ENCODE results near the gene PIGU. TPM values are rescaled to one million over a fixed set of nuclear protein-coding genes. Genes with fewer than 3 reads are reported as not detected.

PIGU gene
- total and polyA plus RNA-seq, 5 donors from 2014 or later: 9.7 to 44.6 (median 35.5) TPM

DNA sequence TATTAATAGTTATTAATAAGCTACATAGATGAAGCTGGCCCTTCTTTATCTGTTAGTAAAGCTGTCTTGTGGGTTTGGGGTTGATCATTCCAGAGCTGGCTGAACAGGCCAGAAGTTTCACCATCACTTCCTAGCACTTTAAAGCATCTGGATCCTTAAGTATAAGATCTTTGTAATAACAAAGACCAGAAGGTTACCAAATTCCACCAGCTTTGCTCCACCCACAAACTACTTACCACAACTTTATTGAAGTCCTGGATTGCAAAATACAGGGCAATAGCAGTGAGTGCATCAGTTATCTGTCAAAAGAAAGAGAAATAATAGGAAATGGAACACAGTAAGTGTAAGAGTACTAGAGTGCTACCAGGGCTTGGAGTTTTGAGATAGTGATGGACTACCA, 33.0 kb downstream of the PIGU start:
- Mint-ChIP-seq H3K4me1 (peaks cover 0 to 8% (median 2%) of the 10 kb centered on the region in 4 donors), H3K27ac (no peak overlapping the region), H3K36me3 (peaks cover 26% of the 10 kb centered on the region), H3K9me3 (no peaks in the 10 kb centered on the region), H3K4me3 (no peak overlapping the region), H3K27me3 (no peaks in the 10 kb centered on the region)
- Histone ChIP-seq H3K9me3 (ENCODE audit: control insufficient read depth in 2 of 2, low read length in 2 of 2) (no peaks in the 10 kb centered on the region), H3K4me3 (ENCODE audit: low read depth, low read length) (no peak overlapping the region), H3K36me3 (ENCODE audit: control insufficient read depth, insufficient read depth, low read length) (peaks cover 6% of the 10 kb centered on the region), H3K27me3 (ENCODE audit: control insufficient read depth, insufficient read depth, low read length) (no peaks in the 10 kb centered on the region), H3K4me1 (ENCODE audit: control insufficient read depth, insufficient read depth, low read length, poor library complexity, severe bottlenecking) (no peaks in the 10 kb centered on the region), H3K27ac (ENCODE audit: insufficient read depth, low read length, poor library complexity, severe bottlenecking) (no peak overlapping the region)
- no peak for ATAC-seq (ENCODE audit: low read depth in 2 of 2)
- DNase-seq: no peak

DNA sequence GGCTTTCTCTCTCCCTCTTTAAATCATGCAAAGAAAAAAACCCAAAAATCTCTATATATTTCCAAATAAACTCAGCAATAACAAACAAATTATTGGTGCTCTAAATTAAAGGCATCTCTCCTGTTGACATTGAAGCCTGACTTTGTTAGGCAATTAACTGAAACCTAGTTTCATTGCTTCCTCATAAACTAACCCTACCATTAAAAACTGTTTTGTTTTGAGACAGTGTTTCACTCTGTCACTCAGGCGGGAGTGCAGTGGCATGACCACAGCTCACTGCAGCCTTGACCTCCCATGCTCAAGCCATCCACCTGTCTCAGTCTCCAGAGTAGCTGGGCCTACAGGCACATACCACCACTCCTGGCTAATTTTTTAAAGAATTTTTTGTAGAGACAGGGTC, 34.9 kb downstream of the PIGU start:
- Mint-ChIP-seq H3K4me3 (no peak overlapping the region), H3K27me3 (no peaks in the 10 kb centered on the region), H3K4me1 (peaks cover 0 to 14% (median 1%) of the 10 kb centered on the region in 4 donors), H3K27ac (no peak overlapping the region), H3K36me3 (peaks cover 31% of the 10 kb centered on the region), H3K9me3 (no peaks in the 10 kb centered on the region)
- Histone ChIP-seq H3K4me3 (ENCODE audit: low read depth, low read length) (no peak overlapping the region), H3K36me3 (ENCODE audit: control insufficient read depth, insufficient read depth, low read length) (peaks cover 20% of the 10 kb centered on the region), H3K4me1 (ENCODE audit: control insufficient read depth, insufficient read depth, low read length, poor library complexity, severe bottlenecking) (no peaks in the 10 kb centered on the region), H3K27ac (ENCODE audit: insufficient read depth, low read length, poor library complexity, severe bottlenecking) (no peak overlapping the region), H3K27me3 (ENCODE audit: control insufficient read depth, insufficient read depth, low read length) (no peaks in the 10 kb centered on the region), H3K9me3 (ENCODE audit: control insufficient read depth in 2 of 2, low read length in 2 of 2) (no peaks in the 10 kb centered on the region)
- DNase-seq: no peak
- ATAC-seq (ENCODE audit: low read depth in 2 of 2): no peak

DNA sequence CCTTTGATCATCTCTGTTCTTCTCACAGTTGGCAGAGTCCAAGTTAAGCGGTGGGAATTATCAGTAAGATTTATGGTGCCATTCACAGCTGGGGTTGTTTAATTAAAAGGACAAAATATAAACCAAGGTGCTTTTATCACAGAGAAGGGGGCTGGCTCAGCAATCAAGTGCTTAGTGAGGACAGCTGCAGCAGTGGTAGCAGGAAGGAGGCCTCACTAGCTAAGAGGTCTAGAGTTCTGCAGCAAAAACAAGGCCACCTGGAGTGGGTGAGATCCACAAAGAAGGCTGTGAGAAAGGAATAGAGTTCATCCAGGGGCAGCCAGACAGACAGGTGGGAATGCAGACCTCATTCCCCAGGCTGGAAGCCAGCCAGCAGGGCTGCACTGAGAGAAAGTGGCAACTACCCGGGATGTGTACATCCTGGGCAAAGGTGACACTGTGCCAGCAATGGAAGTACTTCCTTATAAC, 37.1 kb downstream of the PIGU start:
- Mint-ChIP-seq H3K4me1 (peaks cover 0 to 14% (median 1%) of the 10 kb centered on the region in 4 donors), H3K27me3 (no peaks in the 10 kb centered on the region), H3K36me3 (peaks cover 41% of the 10 kb centered on the region), H3K4me3 (no peak overlapping the region), H3K9me3 (no peaks in the 10 kb centered on the region), H3K27ac (peak overlapping the region in 2 of 3 donors; percentile 17 to 37)
- peaks cover 31% of the 10 kb centered on the region for H3K36me3 ChIP-seq (ENCODE audit: control insufficient read depth, insufficient read depth, low read length)
- no peaks in the 10 kb centered on the region for H3K27me3 ChIP-seq (ENCODE audit: control insufficient read depth, insufficient read depth, low read length)
- H3K4me1 ChIP-seq (ENCODE audit: control insufficient read depth, insufficient read depth, low read length, poor library complexity, severe bottlenecking): no peaks in the 10 kb centered on the region
- no peak overlapping the region for H3K27ac ChIP-seq (ENCODE audit: insufficient read depth, low read length, poor library complexity, severe bottlenecking)
- H3K9me3 ChIP-seq (ENCODE audit: control insufficient read depth in 2 of 2, low read length in 2 of 2): no peaks in the 10 kb centered on the region
- H3K4me3 ChIP-seq (ENCODE audit: low read depth, low read length): no peak overlapping the region
- no peak for ATAC-seq (ENCODE audit: low read depth in 2 of 2)
- no peak for DNase-seq

- Mint-ChIP-seq H3K36me3 (peaks cover 39% of the 10 kb centered on the region), H3K4me1 (peaks cover 0 to 14% (median 1%) of the 10 kb centered on the region in 4 donors), H3K9me3 (no peaks in the 10 kb centered on the region), H3K4me3 (no peak overlapping the region), H3K27me3 (no peaks in the 10 kb centered on the region), H3K27ac (no peak overlapping the region)
- Histone ChIP-seq H3K27me3 (ENCODE audit: control insufficient read depth, insufficient read depth, low read length) (no peaks in the 10 kb centered on the region), H3K4me3 (ENCODE audit: low read depth, low read length) (no peak overlapping the region), H3K9me3 (ENCODE audit: control insufficient read depth in 2 of 2, low read length in 2 of 2) (no peaks in the 10 kb centered on the region), H3K27ac (ENCODE audit: insufficient read depth, low read length, poor library complexity, severe bottlenecking) (no peak overlapping the region), H3K4me1 (ENCODE audit: control insufficient read depth, insufficient read depth, low read length, poor library complexity, severe bottlenecking) (no peaks in the 10 kb centered on the region), H3K36me3 (ENCODE audit: control insufficient read depth, insufficient read depth, low read length) (peaks cover 44% of the 10 kb centered on the region)
- DNase-seq (no peak), ATAC-seq (ENCODE audit: low read depth in 2 of 2) (no peak)
These were observed 38.4 kb downstream of the PIGU start for GRCh38 chr20:34638532-34638931.

GRCh38 chr20:34638039-34638292, 38.9 kb downstream of the PIGU start:
- no peaks in the 10 kb centered on the region for H3K9me3 ChIP-seq (ENCODE audit: control insufficient read depth in 2 of 2, low read length in 2 of 2)
- ATAC-seq (ENCODE audit: low read depth in 2 of 2): no peak
- peaks cover 48% of the 10 kb centered on the region for H3K36me3 ChIP-seq (ENCODE audit: control insufficient read depth, insufficient read depth, low read length)
- no peak overlapping the region for H3K4me3 ChIP-seq (ENCODE audit: low read depth, low read length)
- H3K27me3 ChIP-seq (ENCODE audit: control insufficient read depth, insufficient read depth, low read length): no peaks in the 10 kb centered on the region
- no peak overlapping the region for H3K27ac ChIP-seq (ENCODE audit: insufficient read depth, low read length, poor library complexity, severe bottlenecking)
- no peak for DNase-seq
- Mint-ChIP-seq H3K27ac (peak overlapping the region in 1 of 3 donors; percentile 4), H3K27me3 (no peaks in the 10 kb centered on the region), H3K9me3 (no peaks in the 10 kb centered on the region), H3K36me3 (peaks cover 38% of the 10 kb centered on the region), H3K4me3 (no peak overlapping the region), H3K4me1 (peaks cover 0 to 14% (median 1%) of the 10 kb centered on the region in 4 donors)
- no peaks in the 10 kb centered on the region for H3K4me1 ChIP-seq (ENCODE audit: control insufficient read depth, insufficient read depth, low read length, poor library complexity, severe bottlenecking)

DNA sequence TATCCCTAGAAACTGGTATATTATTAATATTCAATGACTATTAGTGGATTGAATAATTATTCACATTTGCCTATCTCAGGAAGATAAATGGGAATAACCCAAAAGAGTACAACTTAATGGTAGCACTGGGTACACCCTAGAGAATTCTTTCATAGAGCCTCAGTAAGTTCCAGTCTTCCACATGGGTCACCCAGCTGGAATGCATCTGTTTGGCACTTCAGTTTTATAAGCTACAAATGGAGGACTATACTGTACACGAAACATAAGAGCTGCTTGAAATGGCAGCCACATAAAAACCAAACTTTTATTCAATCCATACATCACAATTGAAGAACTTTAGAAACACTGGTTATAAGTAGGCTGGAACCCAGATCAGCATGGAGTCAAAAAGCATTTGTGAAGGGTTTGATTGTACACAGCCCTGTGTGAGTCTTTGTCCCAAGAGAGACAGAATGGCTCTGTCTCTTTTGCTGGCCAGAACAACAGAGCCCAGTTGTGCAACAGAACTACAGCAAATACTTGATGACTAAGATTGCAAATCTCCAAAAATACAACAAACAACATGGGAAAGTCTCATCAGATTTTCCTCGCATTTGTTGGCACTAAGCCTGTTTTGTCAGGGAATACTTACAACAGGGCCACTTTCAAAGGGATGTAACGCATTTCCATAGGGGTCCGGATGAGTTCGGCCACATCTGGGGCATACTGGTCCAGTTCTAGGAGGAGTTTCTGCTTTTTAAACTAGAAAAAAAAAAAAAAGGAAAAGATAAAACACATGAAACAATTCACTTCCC, 39.5 kb downstream of the PIGU start:
- Mint-ChIP-seq H3K4me3 (no peak overlapping the region), H3K9me3 (no peaks in the 10 kb centered on the region), H3K27ac (no peak overlapping the region), H3K27me3 (no peaks in the 10 kb centered on the region), H3K4me1 (peaks cover 0 to 14% (median 1%) of the 10 kb centered on the region in 4 donors), H3K36me3 (peaks cover 41% of the 10 kb centered on the region)
- Histone ChIP-seq H3K4me1 (ENCODE audit: control insufficient read depth, insufficient read depth, low read length, poor library complexity, severe bottlenecking) (no peaks in the 10 kb centered on the region), H3K4me3 (ENCODE audit: low read depth, low read length) (no peak overlapping the region), H3K27me3 (ENCODE audit: control insufficient read depth, insufficient read depth, low read length) (no peaks in the 10 kb centered on the region), H3K36me3 (ENCODE audit: control insufficient read depth, insufficient read depth, low read length) (peaks cover 48% of the 10 kb centered on the region), H3K9me3 (ENCODE audit: control insufficient read depth in 2 of 2, low read length in 2 of 2) (no peaks in the 10 kb centered on the region), H3K27ac (ENCODE audit: insufficient read depth, low read length, poor library complexity, severe bottlenecking) (no peak overlapping the region)
- ATAC-seq (ENCODE audit: low read depth in 2 of 2) (no peak), DNase-seq (no peak)

GRCh38 chr20:34636648-34637047, 40.2 kb downstream of the PIGU start:
- Histone ChIP-seq H3K27me3 (ENCODE audit: control insufficient read depth, insufficient read depth, low read length) (no peaks in the 10 kb centered on the region), H3K4me1 (ENCODE audit: control insufficient read depth, insufficient read depth, low read length, poor library complexity, severe bottlenecking) (no peaks in the 10 kb centered on the region), H3K4me3 (ENCODE audit: low read depth, low read length) (no peak overlapping the region), H3K9me3 (ENCODE audit: control insufficient read depth in 2 of 2, low read length in 2 of 2) (no peaks in the 10 kb centered on the region), H3K27ac (ENCODE audit: insufficient read depth, low read length, poor library complexity, severe bottlenecking) (no peak overlapping the region), H3K36me3 (ENCODE audit: control insufficient read depth, insufficient read depth, low read length) (peaks cover 45% of the 10 kb centered on the region)
- Mint-ChIP-seq H3K36me3 (peaks cover 42% of the 10 kb centered on the region), H3K27ac (no peak overlapping the region), H3K4me1 (peaks cover 0 to 14% (median 1%) of the 10 kb centered on the region in 4 donors), H3K27me3 (no peaks in the 10 kb centered on the region), H3K4me3 (no peak overlapping the region), H3K9me3 (no peaks in the 10 kb centered on the region)
- no peak for ATAC-seq (ENCODE audit: low read depth in 2 of 2)
- no peak for DNase-seq

GRCh38 chr20:34634392-34634791, 42.5 kb downstream of the PIGU start:
- Histone ChIP-seq H3K4me3 (ENCODE audit: low read depth, low read length) (no peak overlapping the region), H3K9me3 (ENCODE audit: control insufficient read depth in 2 of 2, low read length in 2 of 2) (no peaks in the 10 kb centered on the region), H3K36me3 (ENCODE audit: control insufficient read depth, insufficient read depth, low read length) (peaks cover 52% of the 10 kb centered on the region), H3K27me3 (ENCODE audit: control insufficient read depth, insufficient read depth, low read length) (no peaks in the 10 kb centered on the region), H3K27ac (ENCODE audit: insufficient read depth, low read length, poor library complexity, severe bottlenecking) (no peak overlapping the region), H3K4me1 (ENCODE audit: control insufficient read depth, insufficient read depth, low read length, poor library complexity, severe bottlenecking) (no peaks in the 10 kb centered on the region)
- Mint-ChIP-seq H3K4me1 (peaks cover 0 to 11% (median 0%) of the 10 kb centered on the region in 4 donors), H3K27ac (peak overlapping the region in 1 of 3 donors; percentile 69), H3K36me3 (peaks cover 52% of the 10 kb centered on the region), H3K27me3 (no peaks in the 10 kb centered on the region), H3K9me3 (no peaks in the 10 kb centered on the region), H3K4me3 (no peak overlapping the region)
- DNase-seq: no peak
- ATAC-seq (ENCODE audit: low read depth in 2 of 2): no peak
